KMS-11 (cell line): Measurements from ENCODE around the gene RHOU.

Source experiments
- H2AFZ ChIP-seq: fragments of 200-600 bp; sonication (generic); 2 replicates; pipeline ENCODE4 v1.6.1; 2016; ENCODE audit warnings: antibody characterized with exemption, mixed run types, low read depth
- H3K27ac ChIP-seq: fragments of 200-600 bp; sonication (generic); 2 replicates; pipeline ENCODE4 v1.6.1; 2016; ENCODE audit warnings: mild to moderate bottlenecking, mixed run types
- H3K27me3 ChIP-seq: fragments of 200-600 bp; sonication (generic); 2 replicates; pipeline ENCODE4 v1.6.1; 2017; ENCODE audit warnings: mild to moderate bottlenecking, low read depth, mixed run types, moderate library complexity; ENCODE audit not compliant: insufficient read depth
- H3K36me3 ChIP-seq: fragments of 200-600 bp; sonication (generic); 2 replicates; pipeline ENCODE4 v1.6.1; 2017; ENCODE audit warnings: mild to moderate bottlenecking, mixed run types; ENCODE audit not compliant: insufficient read depth
- H3K4me1 ChIP-seq: fragments of 200-600 bp; sonication (generic); 2 replicates; pipeline ENCODE4 v1.6.1; 2016; ENCODE audit warnings: mild to moderate bottlenecking, low read depth, mixed run types; ENCODE audit not compliant: poor library complexity, severe bottlenecking
- H3K4me2 ChIP-seq: fragments of 200-600 bp; sonication (generic); 2 replicates; pipeline ENCODE4 v1.7.0; 2016; ENCODE audit warnings: mild to moderate bottlenecking, mixed run types
- H3K4me3 ChIP-seq: fragments of 200-600 bp; sonication (generic); IDR thresholded peaks from 2 replicates; pipeline ENCODE4 v1.6.1; 2017; ENCODE audit warnings: low read depth, low read length, mixed read lengths; ENCODE audit not compliant: insufficient read depth
- H3K79me2 ChIP-seq: fragments of 200-600 bp; sonication (generic); 2 replicates; pipeline ENCODE4 v1.6.1; 2016; ENCODE audit warnings: low read depth, mixed run types; ENCODE audit not compliant: insufficient read depth
- H3K9ac ChIP-seq: fragments of 200-600 bp; sonication (generic); 2 replicates; pipeline ENCODE4 v1.6.1; 2016; ENCODE audit warnings: mild to moderate bottlenecking, mixed run types
- H4K20me1 ChIP-seq: fragments of 200-600 bp; sonication (generic); 2 replicates; pipeline ENCODE4 v1.6.1; 2016; ENCODE audit warnings: mild to moderate bottlenecking, mixed run types; ENCODE audit not compliant: insufficient read depth
- TF ChIP-seq, protein P1 (sequence below): fragments of 200-600 bp; sonication (generic); conservative IDR thresholded peaks from 2 replicates; pipeline ENCODE4 v1.6.1; 2017; ENCODE audit warnings: low read depth, mild to moderate bottlenecking, antibody characterized with exemption, low read length, moderate library complexity, mixed read lengths

RHOU gene

DNA sequence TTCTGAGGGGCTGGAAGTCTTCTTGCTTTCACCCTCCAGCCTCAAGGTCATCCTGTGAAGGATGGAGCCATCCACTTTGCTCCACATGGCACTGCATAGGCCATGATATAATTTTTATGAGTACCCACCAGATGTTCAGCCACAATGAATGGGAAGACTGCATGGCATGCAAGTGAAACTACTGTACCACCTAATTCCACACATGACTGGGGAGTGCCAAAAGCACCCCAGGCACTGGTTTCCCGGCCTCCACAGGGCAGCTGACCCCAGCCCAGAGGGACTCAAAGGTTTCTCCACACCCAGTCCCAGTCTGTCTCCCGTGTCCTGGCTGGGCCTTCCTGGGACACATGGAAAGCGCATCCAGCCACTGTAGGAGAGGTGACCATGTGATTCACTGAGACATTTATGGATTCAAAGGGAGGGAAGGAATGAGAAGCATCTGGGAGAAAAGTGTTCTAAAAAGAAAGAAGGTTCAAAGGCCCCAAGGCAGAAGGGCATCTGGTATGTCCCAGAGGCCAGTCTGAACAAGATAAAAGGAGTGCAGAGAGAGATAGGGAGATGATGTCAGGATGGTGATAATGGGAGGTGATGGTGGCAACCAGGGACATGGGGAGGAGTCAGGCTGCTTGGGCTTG lies 12.1 kb downstream of the RHOU start:
- Histone ChIP-seq H3K27ac (no peak overlapping the region), H4K20me1 (no peaks in the 10 kb centered on the region), H2AFZ (no peak overlapping the region), H3K9ac (no peak overlapping the region), H3K4me2 (no peak overlapping the region), H3K36me3 (no peaks in the 10 kb centered on the region), H3K79me2 (no peaks in the 10 kb centered on the region), H3K27me3 (no peaks in the 10 kb centered on the region), H3K4me3 (no peak overlapping the region), H3K4me1 (no peaks in the 10 kb centered on the region)
- TF ChIP-seq, protein P1, sequence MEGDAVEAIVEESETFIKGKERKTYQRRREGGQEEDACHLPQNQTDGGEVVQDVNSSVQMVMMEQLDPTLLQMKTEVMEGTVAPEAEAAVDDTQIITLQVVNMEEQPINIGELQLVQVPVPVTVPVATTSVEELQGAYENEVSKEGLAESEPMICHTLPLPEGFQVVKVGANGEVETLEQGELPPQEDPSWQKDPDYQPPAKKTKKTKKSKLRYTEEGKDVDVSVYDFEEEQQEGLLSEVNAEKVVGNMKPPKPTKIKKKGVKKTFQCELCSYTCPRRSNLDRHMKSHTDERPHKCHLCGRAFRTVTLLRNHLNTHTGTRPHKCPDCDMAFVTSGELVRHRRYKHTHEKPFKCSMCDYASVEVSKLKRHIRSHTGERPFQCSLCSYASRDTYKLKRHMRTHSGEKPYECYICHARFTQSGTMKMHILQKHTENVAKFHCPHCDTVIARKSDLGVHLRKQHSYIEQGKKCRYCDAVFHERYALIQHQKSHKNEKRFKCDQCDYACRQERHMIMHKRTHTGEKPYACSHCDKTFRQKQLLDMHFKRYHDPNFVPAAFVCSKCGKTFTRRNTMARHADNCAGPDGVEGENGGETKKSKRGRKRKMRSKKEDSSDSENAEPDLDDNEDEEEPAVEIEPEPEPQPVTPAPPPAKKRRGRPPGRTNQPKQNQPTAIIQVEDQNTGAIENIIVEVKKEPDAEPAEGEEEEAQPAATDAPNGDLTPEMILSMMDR = no peak

DNA sequence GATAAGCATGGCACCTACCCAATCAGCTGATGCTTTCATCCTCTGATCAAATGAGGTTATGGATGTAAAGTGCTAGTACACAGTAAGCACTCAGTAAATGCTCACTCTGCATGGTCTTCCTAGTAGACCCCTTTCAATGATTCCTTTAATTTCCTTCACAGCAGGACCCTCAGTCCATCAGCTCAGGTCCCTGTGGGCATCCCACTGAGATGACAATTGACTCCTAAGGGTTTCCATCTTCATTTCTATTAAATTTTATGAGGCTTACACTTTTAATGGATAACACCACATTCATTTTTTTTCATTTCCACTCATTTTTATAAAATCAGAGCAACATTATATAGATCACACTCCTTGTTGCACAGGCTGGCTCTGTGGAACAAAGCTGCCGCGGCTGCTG lies 12.8 kb downstream of the RHOU start:
- Histone ChIP-seq H2AFZ (no peak overlapping the region), H3K27ac (no peak overlapping the region), H3K36me3 (no peaks in the 10 kb centered on the region), H3K4me1 (no peaks in the 10 kb centered on the region), H3K9ac (no peak overlapping the region), H4K20me1 (no peaks in the 10 kb centered on the region), H3K4me3 (no peak overlapping the region), H3K27me3 (no peaks in the 10 kb centered on the region), H3K79me2 (no peaks in the 10 kb centered on the region), H3K4me2 (no peak overlapping the region)
- TF ChIP-seq, protein P1 = no peak

DNA sequence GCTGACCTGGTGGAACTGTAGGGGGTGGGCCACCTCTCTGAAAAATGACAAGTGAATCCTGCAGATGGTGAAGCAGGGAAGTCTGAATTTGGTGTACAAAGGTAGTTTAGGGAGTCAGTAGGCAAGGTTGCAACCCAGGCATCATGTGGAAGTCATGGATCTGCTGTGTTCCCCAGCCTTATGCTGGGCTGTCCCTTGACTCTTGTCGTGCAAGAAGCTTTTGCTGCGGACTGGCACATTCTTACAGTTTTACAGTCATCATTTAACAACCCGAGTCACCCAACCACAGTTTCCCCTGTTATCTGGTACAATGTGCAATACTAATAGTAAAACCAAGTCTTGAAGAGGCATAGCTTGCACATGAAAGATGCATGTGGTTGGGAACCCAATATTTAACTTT lies 13.2 kb downstream of the RHOU start:
- H3K9ac ChIP-seq = no peak overlapping the region
- no peak overlapping the region for H3K27ac ChIP-seq
- no peaks in the 10 kb centered on the region for H3K36me3 ChIP-seq
- no peak overlapping the region for H2AFZ ChIP-seq
- no peak overlapping the region for H3K4me3 ChIP-seq
- no peaks in the 10 kb centered on the region for H4K20me1 ChIP-seq
- no peaks in the 10 kb centered on the region for H3K4me1 ChIP-seq
- no peaks in the 10 kb centered on the region for H3K27me3 ChIP-seq
- H3K4me2 ChIP-seq = no peak overlapping the region
- H3K79me2 ChIP-seq = no peaks in the 10 kb centered on the region
- TF ChIP-seq, protein P1 = no peak

DNA sequence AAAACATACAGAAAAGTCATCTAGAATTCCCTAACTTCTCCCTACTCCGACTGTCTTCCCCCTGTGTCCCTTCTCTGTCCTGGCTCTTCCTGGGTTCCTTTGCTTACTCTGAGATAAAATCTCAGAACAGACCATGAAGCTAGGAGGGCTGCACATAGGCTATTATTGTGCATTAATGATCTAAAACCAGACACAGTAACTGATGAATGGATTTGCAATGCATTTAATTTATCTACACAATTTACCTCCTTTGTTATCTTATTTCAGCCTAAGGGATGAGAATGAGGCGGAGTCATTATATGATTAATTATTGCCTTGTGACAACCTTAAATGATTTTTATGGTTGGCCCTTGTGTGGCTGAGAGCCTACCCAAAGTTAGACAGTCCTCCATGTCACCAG lies 14.5 kb downstream of the RHOU start:
- H3K4me1 ChIP-seq = no peaks in the 10 kb centered on the region
- TF ChIP-seq, protein P1 = no peak
- no peak overlapping the region for H3K9ac ChIP-seq
- H4K20me1 ChIP-seq = no peaks in the 10 kb centered on the region
- H2AFZ ChIP-seq = no peak overlapping the region
- no peak overlapping the region for H3K4me3 ChIP-seq
- no peak overlapping the region for H3K4me2 ChIP-seq
- no peak overlapping the region for H3K27ac ChIP-seq
- H3K79me2 ChIP-seq = no peaks in the 10 kb centered on the region
- no peaks in the 10 kb centered on the region for H3K36me3 ChIP-seq
- no peaks in the 10 kb centered on the region for H3K27me3 ChIP-seq
